ENCODE measurements around the gene ZBTB39.
A peak's percentile ranks its signal among the peaks of the same experiment; 100 is the strongest.
"Not testable (repeated sequence)": the region's sequence is repeated elsewhere in the genome, so short reads cannot be mapped to it uniquely, and the experiment has no call there.

Gene ZBTB39

DNA sequence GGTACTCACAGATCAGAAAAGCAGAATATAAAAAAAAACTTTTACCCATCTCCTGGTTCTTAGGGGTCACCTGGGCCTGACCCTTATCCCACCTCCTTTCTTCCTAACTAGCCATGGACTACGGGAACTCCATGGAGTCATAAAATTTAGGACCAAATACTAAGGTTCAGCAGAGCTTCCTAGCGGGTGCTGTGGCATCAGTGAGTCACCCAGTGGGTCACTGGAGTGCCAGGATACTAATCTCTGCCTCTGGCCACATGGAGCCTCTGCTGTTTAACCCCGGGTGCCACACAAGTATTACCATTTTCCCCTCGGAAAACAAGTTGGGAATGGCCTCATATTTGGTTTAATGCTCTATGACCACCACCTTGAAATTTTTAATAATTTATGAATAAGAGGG is 6.9 kb downstream of the ZBTB39 start:
- no peak for DNase-seq

DNA sequence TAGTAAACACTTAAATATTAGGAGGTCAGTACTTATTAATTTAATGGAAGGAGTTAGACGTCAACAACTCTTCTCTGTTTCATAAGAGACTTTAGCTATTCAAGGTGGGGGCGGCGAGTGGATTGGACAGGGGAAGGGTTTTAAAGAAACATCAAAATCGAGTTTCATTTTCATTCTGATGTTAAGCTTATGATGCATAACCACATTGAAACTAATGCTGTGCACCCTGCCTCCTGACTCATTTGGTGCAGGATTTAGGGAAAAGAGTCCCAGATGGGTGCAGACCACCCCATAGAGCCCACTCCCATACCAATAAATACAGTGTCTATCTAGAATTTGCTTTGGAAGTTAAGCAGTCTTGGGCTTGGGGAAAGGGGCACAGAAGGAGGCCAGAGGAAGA is 7.4 kb downstream of the ZBTB39 start:
- DNase-seq = no peak

DNA sequence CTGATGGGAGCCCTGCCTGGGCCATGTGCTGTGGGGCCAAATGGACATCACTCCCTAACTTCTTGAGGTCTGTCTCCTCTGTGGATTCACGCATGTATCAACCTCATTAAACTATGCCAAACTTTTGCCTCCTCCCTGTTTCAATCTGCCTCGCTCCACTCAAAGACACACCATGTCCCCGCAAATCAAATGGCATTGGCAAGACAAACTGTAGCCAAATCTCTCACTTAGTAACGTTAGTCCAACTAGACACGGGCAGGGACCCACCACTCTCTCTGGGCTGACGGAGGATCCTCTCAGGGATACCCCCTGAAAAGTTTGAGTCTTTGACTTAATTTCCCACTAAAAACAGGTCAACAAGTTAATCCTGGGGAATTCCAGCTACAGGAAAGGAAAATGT is 8.0 kb downstream of the ZBTB39 start:
- no peak for DNase-seq

- DNase-seq = no peak
Observed at GRCh38 chr12:56996793-56997545, 9.4 kb downstream of the ZBTB39 start.

DNA sequence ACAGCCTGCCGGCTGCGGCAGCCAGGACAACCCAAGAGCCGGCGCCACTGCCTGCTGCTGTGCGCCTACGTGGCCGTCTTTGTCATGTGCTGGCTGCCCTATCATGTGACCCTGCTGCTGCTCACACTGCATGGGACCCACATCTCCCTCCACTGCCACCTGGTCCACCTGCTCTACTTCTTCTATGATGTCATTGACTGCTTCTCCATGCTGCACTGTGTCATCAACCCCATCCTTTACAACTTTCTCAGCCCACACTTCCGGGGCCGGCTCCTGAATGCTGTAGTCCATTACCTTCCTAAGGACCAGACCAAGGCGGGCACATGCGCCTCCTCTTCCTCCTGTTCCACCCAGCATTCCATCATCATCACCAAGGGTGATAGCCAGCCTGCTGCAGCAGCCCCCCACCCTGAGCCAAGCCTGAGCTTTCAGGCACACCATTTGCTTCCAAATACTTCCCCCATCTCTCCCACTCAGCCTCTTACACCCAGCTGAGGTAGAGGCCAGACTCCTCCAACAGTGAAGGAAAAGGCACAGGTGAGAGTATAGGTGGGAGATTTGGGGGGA is 10.3 kb downstream of the ZBTB39 start:
- no peak for DNase-seq

DNA sequence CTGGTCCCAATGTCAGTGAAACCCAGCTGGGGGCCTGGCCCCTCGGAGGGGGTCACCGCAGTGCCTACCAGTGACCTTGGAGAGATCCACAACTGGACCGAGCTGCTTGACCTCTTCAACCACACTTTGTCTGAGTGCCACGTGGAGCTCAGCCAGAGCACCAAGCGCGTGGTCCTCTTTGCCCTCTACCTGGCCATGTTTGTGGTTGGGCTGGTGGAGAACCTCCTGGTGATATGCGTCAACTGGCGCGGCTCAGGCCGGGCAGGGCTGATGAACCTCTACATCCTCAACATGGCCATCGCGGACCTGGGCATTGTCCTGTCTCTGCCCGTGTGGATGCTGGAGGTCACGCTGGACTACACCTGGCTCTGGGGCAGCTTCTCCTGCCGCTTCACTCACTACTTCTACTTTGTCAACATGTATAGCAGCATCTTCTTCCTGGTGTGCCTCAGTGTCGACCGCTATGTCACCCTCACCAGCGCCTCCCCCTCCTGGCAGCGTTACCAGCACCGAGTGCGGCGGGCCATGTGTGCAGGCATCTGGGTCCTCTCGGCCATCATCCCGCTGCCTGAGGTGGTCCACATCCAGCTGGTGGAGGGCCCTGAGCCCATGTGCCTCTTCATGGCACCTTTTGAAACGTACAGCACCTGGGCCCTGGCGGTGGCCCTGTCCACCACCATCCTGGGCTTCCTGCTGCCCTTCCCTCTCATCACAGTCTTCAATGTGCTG is 11.0 kb downstream of the ZBTB39 start:
- DNase-seq = no peak

- no peak for DNase-seq
Observed at GRCh38 chr12:56994231-56994746, 12.1 kb downstream of the ZBTB39 start.

GRCh38 chr12:56993346-56993745 is 13.0 kb downstream of the ZBTB39 start:
- DNase-seq = no peak

DNA sequence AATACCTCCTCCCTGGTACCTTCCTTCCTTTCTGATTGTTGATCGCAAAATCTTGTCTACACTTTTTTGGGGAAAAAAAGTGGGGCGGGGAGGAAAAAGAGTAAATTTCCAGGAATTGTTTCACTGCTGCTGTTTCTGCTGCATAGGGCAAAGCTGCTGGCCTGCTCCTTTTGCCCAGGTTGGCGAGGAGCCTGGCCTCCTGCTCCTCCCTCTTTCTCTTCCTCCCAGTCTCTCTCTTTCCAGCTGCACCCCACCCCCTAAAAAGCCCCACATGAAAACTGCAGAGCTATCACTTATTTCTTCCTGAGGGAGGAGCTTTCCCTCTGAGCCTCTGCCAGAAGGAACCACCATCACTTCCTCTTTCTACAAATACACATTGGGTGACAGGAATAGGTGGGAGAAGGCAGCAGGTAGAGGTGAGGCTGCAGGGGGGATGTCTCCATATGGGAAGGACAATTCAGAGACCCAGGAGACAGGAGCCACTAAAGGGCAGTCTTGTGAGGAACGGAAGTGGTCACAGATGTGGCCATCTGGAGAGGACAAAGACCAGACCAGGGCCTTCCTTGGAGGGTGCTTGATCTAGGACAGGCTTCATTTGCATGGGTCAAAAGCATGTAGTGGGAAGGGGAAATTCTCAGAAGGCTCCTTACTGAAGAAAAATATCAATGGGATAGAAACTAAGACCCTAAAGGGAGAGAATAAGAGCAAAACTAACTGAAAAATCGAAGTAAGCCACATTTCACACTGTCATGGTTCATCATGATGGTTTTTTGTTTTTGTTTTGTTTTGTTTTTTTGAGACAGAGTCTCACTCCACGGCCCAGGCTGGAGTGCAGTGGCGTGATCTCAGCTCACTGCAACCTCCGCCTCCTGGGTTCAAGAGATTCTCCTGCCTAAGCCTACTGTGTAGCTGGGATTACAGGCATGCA is 14.8 kb downstream of the ZBTB39 start:
- DNase-seq = no peak

- DNase-seq = no peak
Observed at GRCh38 chr12:56990648-56991318, 15.6 kb downstream of the ZBTB39 start.

- no peak for DNase-seq
Observed at GRCh38 chr12:56989861-56990610, 16.3 kb downstream of the ZBTB39 start.

GRCh38 chr12:56988207-56988739 is 18.1 kb downstream of the ZBTB39 start:
- no peak for DNase-seq

DNA sequence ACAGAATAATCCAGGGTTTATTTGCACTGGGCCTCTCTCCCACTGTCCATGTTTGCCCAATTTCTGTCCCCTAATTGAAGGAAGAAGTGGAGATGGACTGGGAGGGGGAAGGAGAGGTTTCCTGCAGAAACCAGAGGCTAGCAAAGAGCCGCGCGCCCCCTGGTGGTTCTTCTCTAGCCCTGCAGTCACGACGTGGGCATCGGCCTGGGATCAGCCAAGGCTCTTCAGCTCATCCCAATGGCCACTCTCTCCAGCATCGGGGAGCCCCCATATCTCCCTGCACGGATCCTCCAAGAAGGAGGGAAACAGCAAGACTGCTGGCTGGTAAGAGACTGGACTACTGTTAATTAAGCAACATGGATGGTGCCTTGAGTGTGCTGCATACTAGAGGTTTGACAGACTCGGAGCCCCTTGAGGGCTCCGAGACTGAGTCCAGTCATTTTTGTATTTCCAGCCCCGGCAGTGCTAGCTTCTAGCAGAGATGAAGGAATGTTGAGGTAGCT is 18.7 kb downstream of the ZBTB39 start:
- peak; percentile 33 for DNase-seq

GRCh38 chr12:56987011-56987410 is 19.3 kb downstream of the ZBTB39 start:
- DNase-seq = no peak

DNA sequence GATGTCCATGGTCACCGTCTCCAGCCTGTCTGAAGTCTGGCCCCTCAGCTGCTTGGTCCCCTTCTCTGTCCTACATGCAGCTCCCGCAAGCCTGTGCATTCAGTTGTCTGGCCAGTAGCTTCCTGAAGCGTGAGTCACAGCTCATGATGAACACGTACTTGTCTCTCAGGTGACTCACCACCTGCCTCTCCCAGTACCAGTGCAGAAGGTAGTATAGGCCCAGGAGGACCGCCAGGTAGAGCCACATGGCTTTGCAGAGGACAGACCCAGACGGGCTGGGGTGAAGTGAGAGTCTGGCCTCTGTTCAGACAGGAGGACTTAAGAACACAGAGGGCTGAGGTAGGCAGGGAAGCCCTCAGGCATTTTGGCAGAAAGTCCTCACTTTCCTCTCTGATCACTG is 20.6 kb downstream of the ZBTB39 start:
- not testable (repeated sequence) for DNase-seq

DNA sequence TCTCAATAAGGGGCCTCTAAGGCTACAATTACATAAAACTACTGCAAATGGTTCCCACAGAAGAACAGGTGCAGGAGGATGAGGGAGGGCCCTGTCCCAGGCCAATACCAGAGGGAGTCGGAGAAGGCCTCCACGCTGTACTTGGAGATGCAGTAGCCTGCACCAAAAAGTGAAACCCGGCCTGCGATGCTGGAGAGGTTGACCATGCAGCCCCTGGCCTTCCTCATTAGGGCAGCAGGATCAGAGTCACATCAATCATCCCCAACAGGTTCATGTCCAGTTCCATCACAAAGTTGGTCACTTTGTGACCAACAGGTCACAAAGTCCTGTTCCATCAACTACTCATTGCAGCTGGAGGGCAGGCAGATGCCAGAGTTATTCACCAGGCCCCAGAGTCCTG is 23.0 kb downstream of the ZBTB39 start:
- no peak for DNase-seq

- not testable (repeated sequence) for DNase-seq
Observed at GRCh38 chr12:56982578-56983236, 23.6 kb downstream of the ZBTB39 start.

- no peak for DNase-seq
Observed at GRCh38 chr12:56980941-56981530, 25.3 kb downstream of the ZBTB39 start.

DNA sequence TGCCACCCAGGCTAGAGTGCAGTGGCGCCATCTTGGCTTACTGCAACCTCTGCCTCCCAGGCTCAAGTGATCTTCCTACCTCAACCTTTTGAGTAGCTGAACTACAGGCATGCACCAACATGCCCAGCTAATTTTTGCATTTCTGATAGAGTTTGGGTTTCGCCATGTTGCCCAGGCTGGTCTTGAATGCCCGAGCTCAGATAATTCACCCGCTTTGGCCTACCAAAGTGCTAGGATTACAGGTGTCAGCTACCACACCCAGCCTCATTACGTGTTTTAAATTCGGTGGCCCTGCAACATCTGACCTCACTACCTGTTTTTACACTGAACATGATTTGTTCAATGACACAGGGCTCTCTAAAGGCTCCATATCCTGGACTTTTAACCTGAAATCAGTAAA is 26.1 kb downstream of the ZBTB39 start:
- DNase-seq = no peak

- no peak for DNase-seq
Observed at GRCh38 chr12:56979628-56980027, 26.7 kb downstream of the ZBTB39 start.

Measured in DMS79 treated with DMSO at 0.1 percent for 48 hours (cell line).